ENCODE data around the gene ATP6V1G3. TPM values are rescaled to one million over a fixed set of nuclear protein-coding genes. Genes with fewer than 3 reads are reported as not detected.
A peak's percentile ranks its signal among the peaks of the same experiment; 100 is the strongest.

The ATP6V1G3 gene
- total RNA-seq, 1 donor from 2014 or later, result not detected

DNA sequence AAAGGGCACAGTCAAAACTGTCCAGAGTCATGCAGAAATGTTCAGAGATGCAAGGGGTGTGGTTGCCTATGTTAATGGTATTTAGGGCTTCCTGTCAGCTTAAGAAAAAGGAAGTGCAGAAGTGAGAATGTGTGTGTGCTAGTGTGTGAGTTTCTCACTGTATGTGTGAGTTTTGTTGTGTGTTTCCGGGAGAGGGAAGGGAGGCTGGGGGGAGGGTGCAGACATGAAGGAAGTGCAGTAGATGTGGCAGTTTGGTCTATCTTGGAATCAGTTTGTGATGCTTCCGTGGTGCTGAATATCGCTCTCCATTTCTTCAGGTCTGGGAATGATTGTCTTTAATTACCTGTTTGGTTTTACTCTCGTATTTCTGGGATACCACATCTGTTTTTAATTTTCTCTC is 16.5 kb upstream of the ATP6V1G3 start:
- no peak overlapping the region for H3K4me3 ChIP-seq (ENCODE audit: low read depth, low read length)
- no peak for DNase-seq (ENCODE audit: low read depth)
- no peak for TF ChIP-seq CTCF (conservative IDR thresholded peaks at IDR 0.05; ENCODE audit: low read depth, low read length)

DNA sequence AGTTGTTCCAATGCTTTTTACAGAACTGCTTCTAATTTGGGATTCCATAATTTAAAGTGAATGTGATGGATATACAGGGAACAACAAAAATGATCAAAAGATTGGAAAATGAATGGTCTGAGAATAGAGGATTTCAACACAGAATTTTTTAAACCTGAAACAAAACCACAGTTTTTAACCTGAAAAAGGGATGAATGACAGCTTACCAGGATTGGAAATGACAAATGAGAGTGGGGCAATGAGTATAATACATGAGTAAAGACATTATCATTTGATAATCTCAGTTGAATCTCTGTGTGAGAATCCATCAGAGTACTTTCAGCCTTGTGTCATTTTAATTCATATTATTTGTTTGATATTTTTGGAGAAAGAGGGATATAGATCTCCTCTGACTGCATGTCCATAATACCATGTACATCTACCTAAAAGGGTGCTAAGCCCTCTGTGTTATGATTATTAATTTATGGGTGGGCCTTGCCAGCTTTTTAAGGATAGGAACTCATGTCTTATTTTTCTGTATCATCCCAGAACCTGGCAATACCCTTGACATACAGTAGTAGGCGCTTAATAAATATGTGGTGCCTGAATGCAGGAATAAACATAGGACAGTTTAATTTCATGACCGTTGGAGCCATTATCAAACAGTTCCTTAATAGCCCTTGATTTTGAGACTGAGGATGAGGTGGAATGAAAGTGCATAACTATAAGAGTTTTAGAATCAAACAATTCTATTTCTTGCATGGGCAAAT is 12.4 kb upstream of the ATP6V1G3 start:
- TF ChIP-seq CTCF (conservative IDR thresholded peaks at IDR 0.05; ENCODE audit: low read depth, low read length), result peak; percentile 17

DNA sequence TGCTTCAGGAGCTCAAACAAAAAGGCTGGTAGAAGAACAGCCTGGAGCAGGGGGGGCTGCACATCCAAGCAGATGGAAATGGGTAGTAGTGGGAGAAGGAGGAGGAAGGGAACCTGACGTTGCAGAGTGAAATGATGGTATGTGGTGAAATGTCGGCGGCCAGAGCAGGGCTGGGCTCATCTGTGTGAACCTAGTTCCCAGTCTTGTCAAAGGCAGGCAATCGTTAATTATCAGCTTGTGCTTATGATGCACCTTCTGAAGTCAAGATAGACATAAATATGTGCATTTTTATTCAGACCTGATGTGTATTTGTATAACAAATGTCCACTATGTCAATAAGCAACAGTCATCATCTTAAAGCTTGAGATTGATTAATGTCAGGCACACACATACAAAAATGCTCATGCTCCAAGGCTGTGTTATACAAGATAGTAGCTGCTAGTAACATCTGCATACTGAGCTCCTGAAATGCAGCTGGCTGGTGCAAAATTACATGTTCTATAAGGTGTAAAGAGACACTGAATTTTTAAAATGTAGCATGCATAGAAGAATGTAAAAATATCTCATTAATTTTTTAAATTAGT is 10.6 kb upstream of the ATP6V1G3 start:
- no peak for DNase-seq (ENCODE audit: low read depth)
- no peak for TF ChIP-seq CTCF (conservative IDR thresholded peaks at IDR 0.05; ENCODE audit: low read depth, low read length)
- H3K4me3 ChIP-seq (ENCODE audit: low read depth, low read length), result no peak overlapping the region

More for the DNA sequence above, 12.4 kb upstream of the ATP6V1G3 start:
- H3K4me3 ChIP-seq (ENCODE audit: low read depth, low read length), result no peak overlapping the region
- DNase-seq (ENCODE audit: low read depth), result no peak

GRCh38 chr1:198549866-198550265 is 9.4 kb upstream of the ATP6V1G3 start:
- H3K4me3 ChIP-seq (ENCODE audit: low read depth, low read length), result no peak overlapping the region
- no peak for DNase-seq (ENCODE audit: low read depth)
- TF ChIP-seq CTCF (conservative IDR thresholded peaks at IDR 0.05; ENCODE audit: low read depth, low read length), result no peak

GRCh38 chr1:198548890-198549289 is 8.4 kb upstream of the ATP6V1G3 start:
- TF ChIP-seq CTCF (conservative IDR thresholded peaks at IDR 0.05; ENCODE audit: low read depth, low read length), result no peak
- DNase-seq (ENCODE audit: low read depth), result no peak
- H3K4me3 ChIP-seq (ENCODE audit: low read depth, low read length), result no peak overlapping the region

- TF ChIP-seq CTCF (conservative IDR thresholded peaks at IDR 0.05; ENCODE audit: low read depth, low read length), result no peak
- H3K4me3 ChIP-seq (ENCODE audit: low read depth, low read length), result no peak overlapping the region
- DNase-seq (ENCODE audit: low read depth), result no peak
Observed at GRCh38 chr1:198545156-198545555, 4.7 kb upstream of the ATP6V1G3 start.

- H3K4me3 ChIP-seq (ENCODE audit: low read depth, low read length), result no peak overlapping the region
- TF ChIP-seq CTCF (conservative IDR thresholded peaks at IDR 0.05; ENCODE audit: low read depth, low read length), result no peak
- DNase-seq (ENCODE audit: low read depth), result no peak
Observed at GRCh38 chr1:198544265-198544664, 3.8 kb upstream of the ATP6V1G3 start.

Measured in epithelial cell of proximal tubule (primary cell).